Peyer's patch (tissue), 4 donors: ENCODE measurements around the gene IL4I1. TPM values are rescaled to one million over a fixed set of nuclear protein-coding genes. Genes with fewer than 3 reads are reported as not detected.

Experiments
- DNase-seq, 3 donors: peaks; one replicate each; pipeline ENCODE4 v3.0.0-alpha.2; 2017 to 2019
- H3K27ac ChIP-seq, 4 donors: fragments of 200-600 bp; sonication (generic); one replicate each; pipeline ENCODE4 v1.5.1; 2016 to 2019
- H3K27me3 ChIP-seq, 2 donors: fragments of 200-600 bp; sonication (generic); one replicate each; pipeline ENCODE4 v1.5.1; 2019
- H3K36me3 ChIP-seq, 3 donors: fragments of 200-600 bp; sonication (generic); one replicate each; pipeline ENCODE4 v1.5.1; 2016 to 2019
- H3K4me1 ChIP-seq, 4 donors: fragments of 200-600 bp; sonication (generic); one replicate each; pipeline ENCODE4 v1.5.1; 2016 to 2019
- H3K4me3 ChIP-seq, 4 donors: fragments of 200-600 bp; sonication (generic); 1 replicate in 3 of 4; 2 replicates in 1 of 4; pipeline ENCODE4 v1.5.1; 2016 to 2019; ENCODE audit warnings: mild to moderate bottlenecking in 1 of 4
- H3K9me3 ChIP-seq, 4 donors: fragments of 200-600 bp; sonication (generic); one replicate each; pipeline ENCODE4 v1.5.1; 2016 to 2019; ENCODE audit warnings: mild to moderate bottlenecking in 1 of 4
- CTCF ChIP-seq, 6 experiments: fragments of 450-650 bp in 4 of 6; fragments of 200-600 bp in 2 of 6; sonication (generic) in 1 of 6; IDR thresholded peaks; one replicate each; pipeline ENCODE4 v1.5.1; 2017 to 2019; ENCODE audit warnings: antibody characterized with exemption in 6 of 6, mild to moderate bottlenecking in 3 of 6, moderate library complexity in 1 of 6
- POLR2A ChIP-seq, 2 donors: fragments of 450-650 bp; IDR thresholded peaks; one replicate each; pipeline ENCODE4 v1.5.1; 2017; ENCODE audit warnings: antibody characterized with exemption in 2 of 2, mild to moderate bottlenecking in 2 of 2, moderate library complexity in 2 of 2
- total RNA-seq, 4 donors: library from RNA; depleted of rRNA; stranded (reverse); fragments of >200 nt; gene quantifications; one replicate each; pipeline ENCODE4 v1.1.0, GENCODE V29; 2016

The IL4I1 gene
- total RNA-seq, 4 donors from 2014 or later, result not detected

DNA sequence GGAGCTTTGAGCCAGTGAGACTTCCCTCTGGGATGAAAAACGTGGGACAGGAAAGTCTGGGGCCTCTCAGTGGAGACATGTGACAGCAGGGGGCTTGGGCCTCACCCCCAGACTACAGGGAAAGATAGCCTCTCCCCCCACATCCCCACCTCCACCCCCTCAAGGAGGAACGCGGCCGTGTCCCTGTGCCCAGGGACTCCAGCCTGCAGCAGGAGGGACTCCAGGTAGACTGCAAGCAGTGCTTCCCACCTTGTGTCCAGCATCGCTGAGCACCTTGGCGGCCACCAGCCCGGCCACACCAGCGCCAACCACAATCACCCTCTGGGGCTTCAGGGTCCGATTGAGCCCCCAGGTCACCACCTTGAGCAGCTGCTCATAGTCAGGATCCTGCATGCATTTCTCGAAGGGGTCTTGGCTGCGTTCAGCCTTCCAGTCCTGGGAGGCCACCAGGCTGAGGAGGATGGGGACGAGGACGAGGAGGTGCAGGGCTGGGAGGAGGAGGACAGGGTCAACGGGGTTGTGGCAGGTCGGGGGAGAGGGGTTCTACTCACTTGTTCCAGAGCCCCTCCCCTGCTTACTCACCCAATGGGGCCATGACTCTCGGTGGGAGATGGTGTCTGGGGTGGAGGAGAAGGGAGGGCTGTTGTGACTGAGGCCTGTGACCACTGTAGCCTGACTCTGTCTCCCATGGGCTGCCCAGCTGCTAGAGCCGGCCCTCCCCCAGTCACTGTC, 955 bp downstream of the IL4I1 start:
- H3K4me3 ChIP-seq, result no peak overlapping the region
- no peaks in the 10 kb centered on the region for H3K9me3 ChIP-seq
- TF ChIP-seq CTCF (IDR thresholded peaks at IDR 0.05) (no peak), POLR2A (IDR thresholded peaks at IDR 0.05) (no peak)
- DNase-seq, result no peak
- H3K36me3 ChIP-seq, result no peaks in the 10 kb centered on the region
- peaks cover 0 to 25% (median 16%) of the 10 kb centered on the region in 4 donors for H3K4me1 ChIP-seq
- H3K27ac ChIP-seq, result peak overlapping the region in 1 of 4 donors; percentile 72
- H3K27me3 ChIP-seq, result no peaks in the 10 kb centered on the region

DNA sequence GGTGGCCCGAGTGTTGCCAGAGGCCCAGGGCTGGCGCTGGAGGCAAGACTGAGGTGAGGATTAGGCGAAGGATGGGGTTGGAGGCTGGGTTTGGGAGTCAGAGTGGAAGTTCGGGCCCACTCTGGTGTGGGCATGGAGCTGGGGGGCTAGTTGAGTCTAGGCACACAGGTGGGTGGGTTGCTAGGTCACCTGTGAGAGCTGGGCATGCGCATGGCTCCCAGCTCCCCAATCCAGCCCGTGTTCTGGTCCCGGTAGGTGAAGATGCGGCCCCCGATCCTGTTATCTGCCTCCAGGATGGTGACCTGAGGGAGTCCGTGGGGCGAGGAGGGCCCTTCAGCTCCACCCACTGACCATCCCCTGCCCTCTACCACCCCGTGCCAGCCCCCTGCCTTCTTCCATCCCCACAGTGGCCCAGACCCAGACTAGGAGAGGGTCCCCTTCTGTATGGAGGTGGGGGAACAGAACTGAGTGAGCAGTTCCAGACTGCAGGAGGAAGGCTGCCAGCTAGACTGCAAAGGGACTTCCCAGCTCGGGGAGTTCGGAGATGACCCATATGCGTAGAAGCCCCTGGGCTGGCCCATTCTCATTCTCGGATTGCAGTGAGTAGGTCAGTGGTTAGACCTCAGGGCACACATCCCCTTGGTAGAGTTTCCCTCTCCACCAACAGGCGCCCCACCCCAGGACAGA, 1.7 kb downstream of the IL4I1 start:
- TF ChIP-seq CTCF (IDR thresholded peaks at IDR 0.05) (no peak), POLR2A (IDR thresholded peaks at IDR 0.05) (no peak)
- DNase-seq, result no peak
- no peaks in the 10 kb centered on the region for H3K36me3 ChIP-seq
- H3K9me3 ChIP-seq, result no peaks in the 10 kb centered on the region
- no peak overlapping the region for H3K4me3 ChIP-seq
- H3K27me3 ChIP-seq, result no peaks in the 10 kb centered on the region
- H3K27ac ChIP-seq, result peak overlapping the region in 1 of 4 donors; percentile 72
- peaks cover 0 to 31% (median 22%) of the 10 kb centered on the region in 4 donors for H3K4me1 ChIP-seq

DNA sequence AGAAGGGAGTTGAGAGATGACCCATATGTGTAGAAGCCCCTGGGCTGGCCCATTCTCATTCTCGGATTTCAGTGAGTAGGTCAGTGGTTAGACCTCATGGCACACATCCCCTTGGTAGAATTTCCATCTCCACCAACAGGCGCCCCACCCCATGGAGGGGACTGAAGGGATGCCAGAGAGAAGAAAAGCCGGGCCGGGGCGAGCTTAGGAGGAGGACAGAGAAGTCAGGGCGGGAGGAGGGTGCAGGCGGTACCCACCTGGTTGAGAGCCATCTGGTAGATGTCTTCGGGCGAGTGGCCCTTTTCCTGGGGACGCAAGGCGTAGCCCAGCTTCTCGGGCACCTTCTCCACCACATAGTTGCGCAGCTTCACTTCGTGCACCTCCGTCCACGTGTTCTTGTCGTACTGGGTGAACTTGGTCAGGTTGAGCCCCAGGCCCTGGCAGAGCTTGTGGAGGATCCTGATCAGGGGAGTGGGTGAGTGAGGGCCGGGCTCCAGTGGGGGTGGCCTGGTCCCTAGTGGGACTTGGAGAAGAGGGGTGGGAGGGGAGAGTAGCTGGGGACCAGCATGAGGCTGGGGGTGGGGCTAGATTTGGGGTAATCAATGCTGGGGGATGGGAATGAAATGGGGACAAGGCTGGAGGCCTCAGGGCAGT, 2.5 kb downstream of the IL4I1 start:
- peaks cover 0 to 35% (median 26%) of the 10 kb centered on the region in 4 donors for H3K4me1 ChIP-seq
- H3K9me3 ChIP-seq, result no peaks in the 10 kb centered on the region
- H3K27me3 ChIP-seq, result no peaks in the 10 kb centered on the region
- TF ChIP-seq POLR2A (IDR thresholded peaks at IDR 0.05) (no peak), CTCF (IDR thresholded peaks at IDR 0.05) (no peak)
- H3K27ac ChIP-seq, result no peak overlapping the region
- DNase-seq, result no peak
- H3K36me3 ChIP-seq, result no peaks in the 10 kb centered on the region
- H3K4me3 ChIP-seq, result no peak overlapping the region

DNA sequence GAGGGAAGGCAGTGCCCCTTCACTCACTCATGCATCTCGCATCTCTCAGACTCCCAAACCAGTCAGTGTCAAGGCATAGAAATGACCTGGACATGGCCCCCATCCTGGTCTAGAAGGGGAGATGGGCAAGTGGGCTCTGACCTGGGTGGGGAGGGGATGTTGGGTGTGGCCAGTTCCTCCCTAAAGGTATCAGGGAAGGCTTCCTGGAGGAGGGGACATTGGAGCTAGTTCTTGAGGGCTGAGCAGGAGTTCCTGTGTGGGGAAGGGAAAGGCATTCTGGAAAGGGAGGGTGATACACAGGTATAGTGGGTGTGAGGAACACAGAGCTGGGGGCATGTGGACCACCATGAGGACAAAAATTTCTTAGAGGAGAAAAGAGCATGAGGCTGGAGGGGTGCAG, 4.0 kb downstream of the IL4I1 start:
- Histone ChIP-seq H3K27me3 (no peaks in the 10 kb centered on the region), H3K36me3 (no peaks in the 10 kb centered on the region), H3K9me3 (no peaks in the 10 kb centered on the region), H3K27ac (no peak overlapping the region), H3K4me1 (peaks cover 0 to 29% (median 20%) of the 10 kb centered on the region in 4 donors), H3K4me3 (no peak overlapping the region)
- no peak for TF ChIP-seq POLR2A (IDR thresholded peaks at IDR 0.05)
- TF ChIP-seq CTCF (IDR thresholded peaks at IDR 0.05), result no peak
- DNase-seq, result no peak

DNA sequence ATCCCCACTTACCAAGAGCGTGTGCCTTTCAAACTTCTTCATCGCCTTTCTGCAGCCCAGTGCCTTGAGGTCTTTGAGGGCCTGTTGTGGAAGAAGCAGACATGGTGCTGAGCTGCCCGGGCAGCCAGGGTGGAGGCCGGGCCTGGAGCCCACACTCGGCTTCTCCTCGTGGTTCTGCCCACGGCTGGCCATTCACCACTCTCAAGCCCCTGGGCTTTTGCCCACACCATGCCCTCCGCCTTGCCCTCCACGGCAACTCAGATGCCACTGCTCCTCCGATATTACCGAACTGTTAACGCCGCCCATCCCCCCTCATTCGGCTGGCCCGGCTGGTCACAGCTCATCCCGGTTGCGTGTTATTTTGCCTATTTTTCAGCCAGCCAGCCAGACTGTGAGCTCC, 5.3 kb downstream of the IL4I1 start:
- H3K27me3 ChIP-seq, result no peaks in the 10 kb centered on the region
- DNase-seq, result no peak
- H3K27ac ChIP-seq, result no peak overlapping the region
- peaks cover 0 to 9% (median 0%) of the 10 kb centered on the region in 3 donors for H3K36me3 ChIP-seq
- no peaks in the 10 kb centered on the region for H3K9me3 ChIP-seq
- TF ChIP-seq CTCF (IDR thresholded peaks at IDR 0.05) (no peak), POLR2A (IDR thresholded peaks at IDR 0.05) (no peak)
- H3K4me3 ChIP-seq, result no peak overlapping the region
- peaks cover 0 to 19% (median 10%) of the 10 kb centered on the region in 4 donors for H3K4me1 ChIP-seq
